LNCAP (cell line): ENCODE results near the gene CEBPB.
A peak's percentile ranks its signal among the peaks of the same experiment; 100 is the strongest.

Experiments
- TF ChIP-seq, protein P1 (sequence below): fragments of 450-650 bp; IDR thresholded peaks from 2 replicates; pipeline ENCODE4 v1.5.1; 2017; ENCODE audit warnings: mild to moderate bottlenecking

CEBPB gene

DNA sequence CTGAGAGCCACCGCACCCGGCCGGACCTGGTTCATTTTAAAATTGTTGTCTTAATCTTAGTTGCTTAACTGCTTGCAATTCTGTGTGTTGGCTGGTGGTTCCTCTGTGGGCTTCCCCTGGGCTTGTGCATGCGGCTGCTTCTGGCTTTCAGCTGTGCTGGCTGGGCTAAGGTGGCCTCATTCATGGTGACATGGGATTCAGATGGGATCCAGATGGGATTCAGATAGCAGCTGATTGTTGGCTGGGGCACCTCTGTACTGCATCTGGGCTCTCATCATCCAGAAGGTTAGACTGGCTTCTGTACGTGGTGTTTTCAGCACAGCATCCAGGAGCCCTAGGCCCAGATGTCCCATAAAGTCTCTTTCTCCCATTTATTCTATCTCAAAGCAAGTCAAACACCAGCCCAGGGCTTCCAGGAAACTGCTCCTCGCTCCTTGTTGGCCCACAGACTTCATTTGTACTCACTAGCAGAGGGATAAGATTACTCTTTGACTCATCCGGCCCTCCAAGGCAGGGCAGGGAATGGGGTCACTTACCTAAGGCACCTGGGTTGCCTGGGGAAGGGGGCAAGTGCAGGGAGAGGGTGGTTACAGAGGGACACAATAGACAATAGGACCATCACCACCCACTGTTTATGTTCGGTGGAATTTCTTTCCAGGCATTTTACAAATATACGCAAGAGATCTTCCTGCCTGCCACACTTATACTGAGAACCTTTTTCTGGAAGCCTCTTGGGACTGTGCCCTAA, 26.9 kb upstream of the CEBPB start:
- TF ChIP-seq, protein P1, sequence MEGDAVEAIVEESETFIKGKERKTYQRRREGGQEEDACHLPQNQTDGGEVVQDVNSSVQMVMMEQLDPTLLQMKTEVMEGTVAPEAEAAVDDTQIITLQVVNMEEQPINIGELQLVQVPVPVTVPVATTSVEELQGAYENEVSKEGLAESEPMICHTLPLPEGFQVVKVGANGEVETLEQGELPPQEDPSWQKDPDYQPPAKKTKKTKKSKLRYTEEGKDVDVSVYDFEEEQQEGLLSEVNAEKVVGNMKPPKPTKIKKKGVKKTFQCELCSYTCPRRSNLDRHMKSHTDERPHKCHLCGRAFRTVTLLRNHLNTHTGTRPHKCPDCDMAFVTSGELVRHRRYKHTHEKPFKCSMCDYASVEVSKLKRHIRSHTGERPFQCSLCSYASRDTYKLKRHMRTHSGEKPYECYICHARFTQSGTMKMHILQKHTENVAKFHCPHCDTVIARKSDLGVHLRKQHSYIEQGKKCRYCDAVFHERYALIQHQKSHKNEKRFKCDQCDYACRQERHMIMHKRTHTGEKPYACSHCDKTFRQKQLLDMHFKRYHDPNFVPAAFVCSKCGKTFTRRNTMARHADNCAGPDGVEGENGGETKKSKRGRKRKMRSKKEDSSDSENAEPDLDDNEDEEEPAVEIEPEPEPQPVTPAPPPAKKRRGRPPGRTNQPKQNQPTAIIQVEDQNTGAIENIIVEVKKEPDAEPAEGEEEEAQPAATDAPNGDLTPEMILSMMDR, result no peak

DNA sequence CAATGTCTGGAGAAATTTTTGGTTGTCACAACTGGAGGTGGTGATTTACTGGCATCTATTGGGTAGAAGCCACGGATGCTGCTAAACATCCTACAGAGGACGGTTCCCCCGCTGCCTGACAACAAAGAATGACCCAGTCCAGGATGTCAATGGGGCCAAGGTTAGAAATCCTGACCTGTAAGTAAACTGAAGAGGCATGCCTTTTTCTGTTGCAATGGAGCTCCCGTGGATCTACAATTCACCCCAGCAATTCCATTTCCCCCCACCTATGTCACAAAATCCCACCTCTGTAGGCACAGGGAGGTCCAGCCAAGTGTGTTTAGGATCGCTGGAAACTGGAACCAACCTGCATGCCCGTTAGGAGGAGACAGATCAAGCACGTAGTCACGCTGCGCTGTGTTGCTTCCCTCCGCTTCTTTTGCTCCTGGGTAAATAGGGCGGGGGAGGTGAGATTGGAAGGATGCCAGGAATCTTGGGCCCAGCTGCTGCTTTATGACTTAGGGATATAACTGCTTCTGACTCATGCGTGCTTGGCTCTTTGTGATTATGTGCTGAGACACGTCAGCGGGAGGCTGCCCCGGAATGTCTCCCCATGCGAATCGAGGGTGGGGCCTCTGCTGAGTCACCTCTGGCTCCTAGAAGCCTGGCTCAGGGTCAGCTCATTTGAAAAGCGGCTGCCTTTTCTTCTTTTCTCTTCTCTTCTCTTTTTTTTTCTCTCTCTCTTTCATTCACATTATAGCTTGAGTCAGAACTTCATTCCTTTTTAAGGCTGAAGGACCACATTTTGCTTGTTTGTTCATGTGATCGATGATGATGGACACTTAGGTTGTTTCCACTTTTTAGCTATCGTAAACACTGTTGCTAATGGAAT, 24.7 kb upstream of the CEBPB start:
- TF ChIP-seq, protein P1, result no peak

DNA sequence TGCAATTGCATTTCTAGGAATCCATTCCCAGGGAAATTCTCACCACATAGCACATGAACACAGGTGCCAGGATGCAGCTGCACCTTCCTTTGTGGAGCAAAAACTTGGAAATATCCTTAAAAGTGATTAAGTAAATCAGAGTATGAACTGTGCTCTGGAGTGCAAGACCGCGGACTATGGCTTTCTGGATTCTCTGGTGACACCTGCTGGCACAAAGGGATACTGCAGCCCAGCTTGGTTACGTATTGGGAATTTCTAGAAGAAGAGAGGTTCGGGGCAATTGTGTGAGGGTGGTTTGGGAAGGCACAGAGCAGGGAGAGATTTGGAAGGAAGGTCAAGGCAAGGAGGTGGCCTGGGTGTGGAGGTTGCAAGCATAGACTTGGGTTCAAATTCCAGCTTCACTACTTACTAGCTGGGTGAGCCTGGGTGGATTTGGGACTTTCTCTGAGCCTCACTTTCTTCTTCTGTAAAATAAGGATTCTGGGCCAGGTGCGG, 21.3 kb upstream of the CEBPB start:
- TF ChIP-seq, protein P1, result peak; percentile 98

DNA sequence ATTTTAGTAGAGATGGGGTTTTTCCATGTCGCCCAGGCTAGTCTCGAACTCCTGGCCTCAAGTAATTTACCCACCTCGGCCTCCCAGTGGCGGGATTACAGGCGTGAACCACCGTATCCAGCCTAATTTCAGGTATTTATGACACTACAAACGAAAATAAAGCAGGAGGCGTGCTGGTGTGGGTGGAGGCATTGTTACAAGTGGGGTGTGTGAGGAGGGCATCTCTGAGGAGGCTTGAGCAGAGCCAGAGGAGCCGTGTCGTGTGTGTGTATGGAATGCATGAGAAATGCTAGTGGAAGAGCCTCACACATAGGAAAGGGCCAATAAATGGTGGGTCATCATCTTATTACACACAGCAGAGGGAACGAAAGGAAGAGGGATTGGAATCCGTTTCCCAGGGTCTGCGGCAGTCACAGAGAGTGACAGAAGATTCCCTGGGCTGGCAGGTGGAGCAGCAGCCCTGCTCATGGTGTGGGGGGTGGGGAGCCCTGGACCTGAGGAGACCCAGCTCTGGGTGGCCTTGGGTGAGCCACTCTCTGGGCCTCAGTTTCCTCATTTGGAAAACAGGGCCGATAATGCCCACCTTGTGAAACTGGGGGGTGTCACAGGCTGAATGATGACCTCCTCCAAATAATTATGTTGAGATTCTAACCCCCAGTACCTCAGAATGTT, 19.9 kb upstream of the CEBPB start:
- TF ChIP-seq, protein P1, result no peak

DNA sequence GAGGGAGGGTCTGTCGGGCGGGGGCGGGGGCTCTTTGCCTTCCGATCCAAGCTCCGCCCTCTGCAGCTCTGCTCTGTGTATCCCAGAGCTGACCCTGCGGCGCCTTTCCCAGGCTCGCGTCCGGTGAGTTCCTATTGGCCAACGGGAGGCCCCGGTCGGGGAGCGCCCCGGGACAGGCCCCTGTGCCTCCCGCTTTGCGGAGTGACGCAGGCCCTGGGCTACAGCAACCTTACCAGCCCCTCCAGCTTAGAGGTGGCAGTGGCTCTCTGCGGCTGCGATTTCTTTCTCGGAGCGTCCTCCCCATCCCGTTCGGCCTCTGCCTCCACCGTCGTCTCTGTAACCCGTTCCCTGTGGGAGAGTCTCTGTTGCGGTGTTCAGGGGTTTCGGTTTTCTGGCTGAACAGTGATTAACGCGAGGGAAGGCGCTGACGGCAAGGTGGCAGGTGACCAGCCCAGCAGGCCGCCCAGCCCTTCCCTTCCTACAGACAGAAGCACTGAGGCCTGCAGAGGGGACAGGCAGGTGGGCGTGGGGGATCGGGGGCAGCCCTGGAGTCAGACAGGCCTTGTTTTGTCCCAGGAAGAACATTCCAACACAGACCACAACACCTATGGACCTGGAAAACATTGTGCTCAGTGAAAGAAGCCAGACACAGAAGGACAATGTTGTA, 18.1 kb upstream of the CEBPB start:
- TF ChIP-seq, protein P1, result no peak

DNA sequence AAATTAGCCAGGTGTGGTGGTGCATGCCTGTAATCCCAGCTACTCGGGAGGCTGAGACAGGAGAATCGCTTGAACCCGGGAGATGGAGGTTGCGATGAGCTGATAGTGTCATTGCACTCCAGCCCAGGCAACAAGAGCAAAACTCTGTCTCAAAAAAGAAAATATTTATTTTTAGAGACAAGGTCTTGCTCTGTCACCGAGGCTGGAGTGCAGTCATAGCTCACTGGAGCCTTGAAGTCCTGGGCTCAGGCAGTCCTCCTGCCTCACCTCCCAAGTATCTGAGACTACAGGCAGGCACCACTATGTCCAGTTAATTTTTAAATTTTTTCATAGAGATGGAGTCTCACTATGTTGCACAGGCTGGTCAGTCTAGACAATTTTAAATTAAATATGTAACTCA, 16.2 kb upstream of the CEBPB start:
- TF ChIP-seq, protein P1, result no peak
